Measurements from ENCODE around the gene C1orf159.

- no peak for TF ChIP-seq MTA3 (IDR thresholded peaks at IDR 0.05; ENCODE audit: borderline replicate concordance)
- TF ChIP-seq RCOR1 (IDR thresholded peaks at IDR 0.05; ENCODE audit: borderline replicate concordance in 1 of 2, low read depth in 2 of 2, low read length in 2 of 2) = no peak
- TF ChIP-seq FOSL1 (tag; conservative IDR thresholded peaks at IDR 0.05) = no peak
These were observed 40.5 kb upstream of the C1orf159 start for GRCh38 chr1:1156140-1157032.
